D721Med (cell line): ENCODE data around the gene PAH.
A peak's percentile ranks its signal among the peaks of the same experiment; 100 is the strongest.

ENCODE experiments used
- DNase-seq: peaks from one replicate; pipeline ENCODE4 v3.0.0; 2011; ENCODE audit warnings: low spot score; ENCODE audit not compliant: insufficient read length
- FAIRE-seq: peaks from 2 replicates; lab custom pipeline; 2011; peaks lifted over from hg19 to GRCh38; lab: Jason Lieb, UNC
- TF ChIP-seq, protein P1 (sequence below): IDR thresholded peaks from 2 replicates; pipeline ENCODE4 v1.5.1; 2012; ENCODE audit warnings: mild to moderate bottlenecking, control low read depth; ENCODE audit not compliant: insufficient read depth; ENCODE audit errors: missing control alignments

The PAH gene

GRCh38 chr12:102950950-102951619 is 34.0 kb upstream of the PAH start:
- no peak for DNase-seq
- TF ChIP-seq, protein P1, sequence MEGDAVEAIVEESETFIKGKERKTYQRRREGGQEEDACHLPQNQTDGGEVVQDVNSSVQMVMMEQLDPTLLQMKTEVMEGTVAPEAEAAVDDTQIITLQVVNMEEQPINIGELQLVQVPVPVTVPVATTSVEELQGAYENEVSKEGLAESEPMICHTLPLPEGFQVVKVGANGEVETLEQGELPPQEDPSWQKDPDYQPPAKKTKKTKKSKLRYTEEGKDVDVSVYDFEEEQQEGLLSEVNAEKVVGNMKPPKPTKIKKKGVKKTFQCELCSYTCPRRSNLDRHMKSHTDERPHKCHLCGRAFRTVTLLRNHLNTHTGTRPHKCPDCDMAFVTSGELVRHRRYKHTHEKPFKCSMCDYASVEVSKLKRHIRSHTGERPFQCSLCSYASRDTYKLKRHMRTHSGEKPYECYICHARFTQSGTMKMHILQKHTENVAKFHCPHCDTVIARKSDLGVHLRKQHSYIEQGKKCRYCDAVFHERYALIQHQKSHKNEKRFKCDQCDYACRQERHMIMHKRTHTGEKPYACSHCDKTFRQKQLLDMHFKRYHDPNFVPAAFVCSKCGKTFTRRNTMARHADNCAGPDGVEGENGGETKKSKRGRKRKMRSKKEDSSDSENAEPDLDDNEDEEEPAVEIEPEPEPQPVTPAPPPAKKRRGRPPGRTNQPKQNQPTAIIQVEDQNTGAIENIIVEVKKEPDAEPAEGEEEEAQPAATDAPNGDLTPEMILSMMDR = no peak
- FAIRE-seq = no peak

DNA sequence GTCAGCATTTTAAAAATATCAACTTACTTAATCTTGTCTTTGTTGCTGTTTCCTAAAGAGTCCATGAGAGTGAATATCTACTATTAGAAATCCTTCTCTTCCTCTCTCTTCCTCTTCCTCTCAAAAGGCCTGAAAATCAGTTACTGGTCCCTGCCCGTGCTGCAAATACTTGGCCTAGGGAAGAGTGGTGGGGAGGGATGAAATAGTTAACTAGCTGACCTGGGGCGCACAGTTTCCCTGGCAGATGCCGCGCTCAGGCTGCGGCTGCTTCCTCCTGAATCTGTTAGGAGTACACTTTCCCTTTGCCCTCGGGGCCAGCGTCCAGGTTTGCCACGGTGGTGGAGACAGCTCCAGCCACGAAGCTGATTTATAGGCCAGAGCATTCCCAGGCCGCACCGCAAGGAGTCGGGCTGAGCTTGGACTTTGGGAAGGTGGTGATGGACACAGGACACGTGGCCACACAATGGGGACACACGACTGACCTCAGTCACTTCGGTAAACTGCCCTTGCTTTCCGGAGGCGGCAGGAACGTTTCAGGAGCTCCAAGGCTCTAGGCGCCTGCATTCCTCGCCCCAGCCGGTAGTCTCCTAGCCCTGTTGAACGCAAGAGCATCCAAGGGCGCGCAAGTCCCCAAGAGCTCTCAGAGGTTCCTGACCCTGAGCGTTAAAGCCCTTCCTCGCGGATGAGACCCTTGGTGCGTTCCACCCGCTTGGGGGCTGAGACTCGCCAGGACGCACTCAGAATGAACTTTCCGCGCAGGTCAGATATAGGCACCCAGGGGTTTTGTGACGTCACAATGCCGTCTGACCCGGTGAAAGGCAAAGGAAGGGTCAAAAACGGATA is 33.3 kb upstream of the PAH start:
- DNase-seq (no peak), FAIRE-seq (no peak)
- TF ChIP-seq, protein P1 = no peak

DNA sequence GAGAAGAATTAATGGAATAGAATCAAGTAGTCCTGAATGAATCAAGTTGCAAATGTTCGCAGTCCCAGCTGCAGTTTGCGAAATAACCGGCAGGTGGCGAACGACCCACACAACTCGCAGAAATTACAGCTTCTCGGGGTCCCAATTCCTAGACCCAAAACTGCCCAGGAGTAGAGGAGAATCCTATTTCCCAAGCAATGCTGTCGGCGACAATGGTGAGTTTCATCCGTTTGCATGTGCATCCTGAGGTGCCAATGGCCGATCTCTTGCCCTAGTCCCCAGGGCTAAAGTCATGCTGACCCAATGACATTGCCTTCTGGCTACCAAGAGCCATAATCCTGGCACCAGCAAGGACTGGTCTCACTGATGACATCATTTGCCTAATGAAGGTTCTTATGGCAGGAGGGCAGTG is 31.9 kb upstream of the PAH start:
- DNase-seq = no peak
- TF ChIP-seq, protein P1 = peak; percentile 88
- FAIRE-seq = peak; percentile 51

DNA sequence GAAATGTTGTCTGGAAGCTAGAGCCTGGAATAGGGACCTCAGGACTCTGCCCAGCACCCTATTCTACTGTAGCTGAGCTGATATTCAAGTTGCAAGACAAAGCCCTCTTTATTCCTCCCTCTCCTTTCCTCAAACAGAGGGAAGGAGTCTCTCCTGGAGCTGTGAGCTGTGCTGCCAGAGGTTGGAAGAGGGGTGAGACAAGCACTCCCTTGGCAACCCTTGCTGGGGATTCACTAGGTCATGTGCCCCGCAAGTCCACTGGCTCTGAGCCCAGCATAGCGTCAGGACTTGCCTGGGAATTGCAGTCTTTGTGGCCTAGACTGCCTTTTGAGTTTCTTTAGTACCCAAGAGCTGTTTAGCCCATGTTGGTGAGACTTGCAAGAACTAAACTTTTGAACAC is 29.0 kb upstream of the PAH start:
- DNase-seq (no peak), FAIRE-seq (no peak)

GRCh38 chr12:102939670-102940222 is 22.7 kb upstream of the PAH start:
- DNase-seq (no peak), FAIRE-seq (no peak)
- TF ChIP-seq, protein P1 = no peak

More for the DNA sequence above, 29.0 kb upstream of the PAH start:
- TF ChIP-seq, protein P1 = no peak

GRCh38 chr12:102939059-102939458 is 22.0 kb upstream of the PAH start:
- no peak for FAIRE-seq
- TF ChIP-seq, protein P1 = no peak

More at GRCh38 chr12:102939059-102939458, 22.0 kb upstream of the PAH start:
- DNase-seq = no peak
